Measurements from ENCODE around the gene RECQL5. TPM values are rescaled to one million over a fixed set of nuclear protein-coding genes. Genes with fewer than 3 reads are reported as not detected.
"Not testable (repeated sequence)": the region's sequence is repeated elsewhere in the genome, so short reads cannot be mapped to it uniquely, and the experiment has no call there.

RECQL5 gene
- total RNA-seq, 6 experiments from 2014 or later = 13.5 to 24.8 (median 18.4) TPM

- Histone ChIP-seq H3K4me1 (peaks cover 0 to 1% (median 0%) of the 10 kb centered on the region in 4 donors), H3K27me3 (no peaks in the 10 kb centered on the region), H3K36me3 (no peaks in the 10 kb centered on the region), H3K9me3 (no peaks in the 10 kb centered on the region), H3K27ac (no peak overlapping the region), H3K4me3 (no peak overlapping the region)
- WGBS (ENCODE audit: insufficient coverage, low coverage, low lambda C conversion rate, missing lambda C conversion rate) = no CpG with 5 or more reads among the region's 3 CpGs
- intact Hi-C loops (cut with DNase I) = no loop called here
- ATAC-seq (no peak), DNase-seq (no peak)
- TF ChIP-seq POLR2A (IDR thresholded peaks at IDR 0.05) (no peak), CTCF (IDR thresholded peaks at IDR 0.05) (no peak)
Measured at GRCh38 chr17:75639327-75639726, 27.6 kb downstream of the RECQL5 start.

- H3K4me1 ChIP-seq = peaks cover 0 to 5% (median 2%) of the 10 kb centered on the region in 4 donors
- no peaks in the 10 kb centered on the region for H3K27me3 ChIP-seq
- no peak overlapping the region for H3K27ac ChIP-seq
- whole genome bisulfite sequencing (ENCODE audit: insufficient coverage, low coverage, low lambda C conversion rate, missing lambda C conversion rate) = 100% methylated on average over 1 of the region's 13 CpGs
- intact Hi-C loops (cut with DNase I) = no loop called here
- DNase-seq = no peak
- H3K36me3 ChIP-seq = no peaks in the 10 kb centered on the region
- no peak overlapping the region for H3K4me3 ChIP-seq
- no peak for ATAC-seq
- no peaks in the 10 kb centered on the region for H3K9me3 ChIP-seq
- no peak for TF ChIP-seq POLR2A (IDR thresholded peaks at IDR 0.05)
- TF ChIP-seq CTCF (IDR thresholded peaks at IDR 0.05) = no peak
Measured at GRCh38 chr17:75638893-75639292, 28.1 kb downstream of the RECQL5 start.

- ATAC-seq; H3K9me3 ChIP-seq; H3K36me3 ChIP-seq; H3K27ac ChIP-seq; DNase-seq; intact Hi-C loops (cut with DNase I); H3K27me3 ChIP-seq; H3K4me3 ChIP-seq: not testable (repeated sequence)
- peaks cover 0 to 14% (median 5%) of the 10 kb centered on the region in 4 donors for H3K4me1 ChIP-seq
- 96% methylated on average over 10 of the region's 12 CpGs for WGBS (ENCODE audit: insufficient coverage, low coverage, low lambda C conversion rate, missing lambda C conversion rate)
Measured at GRCh38 chr17:75638039-75638438, 28.9 kb downstream of the RECQL5 start.

- no CpG with 5 or more reads among the region's 7 CpGs for WGBS (ENCODE audit: insufficient coverage, low coverage, low lambda C conversion rate, missing lambda C conversion rate)
- Histone ChIP-seq H3K9me3 (no peaks in the 10 kb centered on the region), H3K4me1 (peaks cover 0 to 19% (median 7%) of the 10 kb centered on the region in 4 donors), H3K27me3 (no peaks in the 10 kb centered on the region), H3K36me3 (no peaks in the 10 kb centered on the region), H3K4me3 (no peak overlapping the region), H3K27ac (no peak overlapping the region)
- TF ChIP-seq POLR2A (IDR thresholded peaks at IDR 0.05) (no peak), CTCF (IDR thresholded peaks at IDR 0.05) (no peak)
- no peak for ATAC-seq
- DNase-seq = no peak
- intact Hi-C loops (cut with DNase I) = no loop called here
Measured at GRCh38 chr17:75637551-75637950, 29.4 kb downstream of the RECQL5 start.

GRCh38 chr17:75637143-75637538 is 29.8 kb downstream of the RECQL5 start:
- Histone ChIP-seq H3K27me3 (no peaks in the 10 kb centered on the region), H3K36me3 (no peaks in the 10 kb centered on the region), H3K4me1 (peaks cover 0 to 19% (median 7%) of the 10 kb centered on the region in 4 donors), H3K4me3 (no peak overlapping the region), H3K27ac (no peak overlapping the region), H3K9me3 (no peaks in the 10 kb centered on the region)
- WGBS (ENCODE audit: insufficient coverage, low coverage, low lambda C conversion rate, missing lambda C conversion rate) = 100% methylated on average over 1 of the region's 13 CpGs
- DNase-seq = peak in 1 of 3 donors; percentile 25
- intact Hi-C loops (cut with DNase I) = no loop called here
- no peak for TF ChIP-seq CTCF (IDR thresholded peaks at IDR 0.05)
- no peak for TF ChIP-seq POLR2A (IDR thresholded peaks at IDR 0.05)
- ATAC-seq = no peak
